AG10803 (cell line): Measurements from ENCODE around the gene MAPRE2.

Source experiments
- DNase-seq: peaks from one replicate; pipeline ENCODE4 v3.0.0; 2010; ENCODE audit warnings: low read depth
- H3K4me3 ChIP-seq: 2 replicates; pipeline ENCODE4 v1.5.1; 2011; ENCODE audit warnings: mild to moderate bottlenecking, low read length, control low read depth
- TF ChIP-seq, protein P1 (sequence below): conservative IDR thresholded peaks from 2 replicates; pipeline ENCODE4 v1.5.1; 2011; ENCODE audit warnings: mild to moderate bottlenecking, low read length, control low read depth, inconsistent platforms

The MAPRE2 gene

DNA sequence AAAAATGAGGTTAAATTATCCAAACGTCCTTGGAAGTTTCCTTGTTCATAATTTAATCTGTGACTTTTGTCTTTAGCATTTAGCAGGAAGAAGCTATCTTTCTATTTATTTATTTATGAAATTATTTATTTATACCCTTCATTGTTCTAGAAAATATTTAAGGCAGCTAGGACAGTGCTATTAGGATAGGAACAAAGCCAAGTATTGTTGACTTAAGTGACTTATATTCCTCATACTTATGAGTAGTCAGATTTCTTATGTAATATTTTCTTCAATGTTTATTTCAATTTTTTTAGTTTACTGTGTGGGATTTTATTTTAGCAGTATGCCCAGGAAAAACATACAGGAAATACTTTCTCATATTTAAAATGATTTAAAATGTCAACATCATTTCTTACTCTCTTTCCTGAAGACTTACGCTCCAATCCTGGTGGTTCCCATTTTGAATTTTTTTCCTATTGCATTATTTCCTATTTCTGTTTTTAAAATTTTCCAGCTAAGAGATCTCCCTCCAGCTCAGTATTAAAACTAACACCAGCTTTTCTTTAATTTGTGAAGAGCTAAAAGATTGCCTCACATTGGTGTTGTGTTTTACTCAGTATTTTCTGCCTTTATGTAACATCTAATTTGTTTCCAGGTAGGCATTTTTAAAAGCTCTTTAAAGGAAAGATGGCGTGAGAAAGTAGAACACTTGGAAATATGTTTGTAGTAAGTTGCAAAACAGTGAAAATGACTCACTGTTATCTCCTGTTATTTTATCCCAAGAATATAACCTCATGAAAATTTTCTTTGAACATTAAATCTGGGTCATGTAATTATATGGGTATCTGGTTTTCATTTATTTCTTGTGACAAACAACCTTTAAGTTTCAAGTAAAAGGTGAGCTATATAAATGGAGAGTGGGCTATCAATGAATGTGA, 32.2 kb downstream of the MAPRE2 start:
- no peak overlapping the region for H3K4me3 ChIP-seq
- TF ChIP-seq, protein P1, sequence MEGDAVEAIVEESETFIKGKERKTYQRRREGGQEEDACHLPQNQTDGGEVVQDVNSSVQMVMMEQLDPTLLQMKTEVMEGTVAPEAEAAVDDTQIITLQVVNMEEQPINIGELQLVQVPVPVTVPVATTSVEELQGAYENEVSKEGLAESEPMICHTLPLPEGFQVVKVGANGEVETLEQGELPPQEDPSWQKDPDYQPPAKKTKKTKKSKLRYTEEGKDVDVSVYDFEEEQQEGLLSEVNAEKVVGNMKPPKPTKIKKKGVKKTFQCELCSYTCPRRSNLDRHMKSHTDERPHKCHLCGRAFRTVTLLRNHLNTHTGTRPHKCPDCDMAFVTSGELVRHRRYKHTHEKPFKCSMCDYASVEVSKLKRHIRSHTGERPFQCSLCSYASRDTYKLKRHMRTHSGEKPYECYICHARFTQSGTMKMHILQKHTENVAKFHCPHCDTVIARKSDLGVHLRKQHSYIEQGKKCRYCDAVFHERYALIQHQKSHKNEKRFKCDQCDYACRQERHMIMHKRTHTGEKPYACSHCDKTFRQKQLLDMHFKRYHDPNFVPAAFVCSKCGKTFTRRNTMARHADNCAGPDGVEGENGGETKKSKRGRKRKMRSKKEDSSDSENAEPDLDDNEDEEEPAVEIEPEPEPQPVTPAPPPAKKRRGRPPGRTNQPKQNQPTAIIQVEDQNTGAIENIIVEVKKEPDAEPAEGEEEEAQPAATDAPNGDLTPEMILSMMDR = no peak
- peak; percentile 47 for DNase-seq

DNA sequence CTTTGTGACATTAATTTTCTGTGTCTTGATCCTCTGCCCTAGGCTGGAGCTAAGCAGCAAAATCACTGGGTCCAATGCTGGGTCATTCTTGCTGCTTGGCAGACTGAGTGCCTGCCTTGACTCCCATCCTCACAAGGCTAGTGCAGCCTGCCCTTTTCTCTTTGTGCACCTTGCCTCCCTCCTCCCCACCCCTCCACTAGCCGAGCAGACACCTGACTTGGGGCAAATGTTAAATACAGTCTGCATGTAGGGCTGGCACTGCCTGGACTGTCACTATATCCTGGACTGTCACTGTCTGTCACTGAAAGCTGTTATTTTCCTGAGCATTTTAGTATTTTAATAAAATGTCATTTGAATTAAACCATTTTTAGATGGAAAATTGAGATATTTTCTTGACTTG, 33.4 kb downstream of the MAPRE2 start:
- H3K4me3 ChIP-seq = no peak overlapping the region
- TF ChIP-seq, protein P1 = no peak
- no peak for DNase-seq

DNA sequence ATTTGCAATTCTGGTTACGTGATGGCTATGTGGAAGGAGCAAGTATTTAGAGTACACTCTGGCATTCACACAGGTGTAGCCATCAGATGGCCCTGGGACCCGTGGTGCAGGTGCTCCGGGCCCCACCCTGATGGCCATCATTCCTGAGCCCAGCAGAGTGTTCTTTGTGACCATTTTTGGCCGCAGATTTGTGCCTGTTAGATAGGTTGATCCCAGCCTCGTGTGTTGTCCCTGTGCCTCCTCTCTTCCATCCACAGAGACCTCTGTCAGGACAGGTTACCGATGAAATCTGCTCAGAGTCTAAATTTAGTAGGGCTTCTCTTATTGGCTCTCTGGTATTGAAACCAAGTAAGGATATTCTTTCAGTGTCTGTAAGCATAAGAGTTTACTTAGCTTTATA, 33.9 kb downstream of the MAPRE2 start:
- no peak for DNase-seq
- TF ChIP-seq, protein P1 = no peak

DNA sequence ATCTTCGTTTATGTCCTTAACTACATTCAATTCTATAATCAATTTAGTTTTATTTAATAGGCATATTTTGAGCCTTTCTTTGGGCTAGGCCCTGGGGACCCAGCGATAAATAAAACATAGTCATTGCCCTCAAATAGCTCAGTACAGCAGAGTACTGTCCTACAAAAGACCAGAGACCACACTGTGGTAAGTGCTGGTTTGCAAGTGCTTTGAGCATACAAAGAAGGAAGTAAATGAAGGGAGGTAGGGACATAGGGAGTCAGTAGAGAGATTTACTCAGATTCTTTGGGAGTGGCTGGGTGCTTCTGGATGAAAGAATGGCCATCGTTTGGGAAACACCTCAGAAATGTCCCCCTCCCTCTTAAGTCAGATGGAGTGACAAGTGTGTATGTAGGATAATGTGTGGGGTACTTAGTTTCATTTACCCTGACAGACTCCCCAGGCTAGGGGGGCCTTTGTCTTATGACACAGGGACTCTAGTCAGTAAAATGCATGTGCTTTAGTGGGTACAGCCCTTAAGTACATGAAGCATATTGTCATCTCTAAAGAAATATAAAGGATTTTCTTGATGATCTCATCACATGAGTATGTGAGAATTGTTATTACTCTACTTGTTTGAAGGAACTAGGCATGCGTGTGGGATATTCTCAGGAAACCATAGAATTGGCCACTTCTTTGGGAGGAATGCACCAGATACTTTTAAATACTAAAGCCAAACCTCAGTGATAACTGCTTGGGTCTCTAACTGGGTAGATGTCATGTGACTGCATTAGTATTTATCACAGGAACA, 35.1 kb downstream of the MAPRE2 start:
- DNase-seq = peak; percentile 84
- TF ChIP-seq, protein P1 = no peak
- H3K4me3 ChIP-seq = no peak overlapping the region

More for the DNA sequence above, 33.9 kb downstream of the MAPRE2 start:
- H3K4me3 ChIP-seq = no peak overlapping the region

DNA sequence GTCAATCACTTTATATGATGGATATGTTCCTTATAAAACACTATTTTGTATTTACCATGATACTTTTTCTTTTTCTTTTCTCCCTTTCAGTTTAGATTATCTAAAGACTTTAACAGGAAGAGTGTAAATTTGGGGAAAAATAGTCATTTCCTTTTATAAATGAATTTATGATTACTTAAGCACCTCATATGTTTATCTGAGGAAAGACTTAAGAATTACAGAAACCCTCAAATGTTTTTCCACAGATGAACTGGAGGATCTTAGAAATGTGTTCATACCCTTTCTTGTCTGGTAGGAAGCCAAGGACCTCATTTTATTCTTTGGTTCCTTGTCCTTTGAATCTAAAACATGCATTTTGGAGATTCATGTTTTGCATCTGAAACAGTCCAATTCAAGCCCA, 36.7 kb downstream of the MAPRE2 start:
- DNase-seq = no peak
- no peak overlapping the region for H3K4me3 ChIP-seq
- TF ChIP-seq, protein P1 = no peak

DNA sequence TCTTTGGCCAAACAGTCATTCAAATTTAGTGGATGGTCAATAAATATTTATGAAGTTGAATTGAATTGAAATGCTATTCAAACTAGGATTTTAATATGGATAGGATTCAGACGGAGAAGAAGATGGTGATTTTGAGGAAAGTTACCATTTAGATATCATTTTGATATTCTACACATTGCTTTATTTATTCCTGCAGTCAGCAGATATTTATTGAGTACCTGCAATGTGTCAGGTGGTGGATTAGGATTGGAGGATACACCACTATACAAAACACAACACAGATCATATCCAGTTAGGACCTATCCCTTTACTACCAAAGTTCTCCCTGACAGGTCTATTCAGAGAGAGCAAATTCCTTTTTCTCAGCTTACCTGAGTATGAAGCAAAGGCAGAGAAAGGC, 38.8 kb downstream of the MAPRE2 start:
- H3K4me3 ChIP-seq = no peak overlapping the region
- TF ChIP-seq, protein P1 = no peak
- no peak for DNase-seq
